Measurements from ENCODE around the gene AP3B1.

GRCh38 chr5:78109891-78110324 is 184.6 kb downstream of the AP3B1 start:
- TF ChIP-seq POLR2A (IDR thresholded peaks at IDR 0.05) (no peak), CTCF (IDR thresholded peaks at IDR 0.05) (no peak)

Measured in testis (tissue), 2 donors.